ACC112 (cell line): ENCODE results near the gene KCNQ1OT1.

ENCODE experiments used
- H2AFZ ChIP-seq: fragments of 200-600 bp; sonication (generic); one replicate; pipeline ENCODE4 v1.6.0; 2017; ENCODE audit warnings: antibody characterized with exemption, low read length; ENCODE audit not compliant: unreplicated experiment
- H3K27ac ChIP-seq: fragments of 200-600 bp; sonication (generic); 2 replicates; pipeline ENCODE4 v1.5.1; 2014; ENCODE audit warnings: low read depth, mild to moderate bottlenecking, antibody characterized with exemption, low read length, moderate library complexity
- H3K27me3 ChIP-seq: fragments of 200-600 bp; sonication (generic); 2 replicates; pipeline ENCODE4 v1.6.1; 2014; ENCODE audit warnings: mild to moderate bottlenecking, antibody characterized with exemption, low read length, moderate library complexity, mixed read lengths; ENCODE audit not compliant: insufficient read depth
- H3K36me3 ChIP-seq: fragments of 200-600 bp; sonication (generic); 2 replicates; pipeline ENCODE4 v1.6.1; 2016; ENCODE audit warnings: mild to moderate bottlenecking, antibody characterized with exemption, low read length, moderate library complexity, mixed read lengths; ENCODE audit not compliant: insufficient read depth
- H3K4me1 ChIP-seq: fragments of 200-600 bp; sonication (generic); one replicate; pipeline ENCODE4 v1.6.1; 2016; ENCODE audit warnings: low read length, mixed read lengths; ENCODE audit not compliant: insufficient read depth, unreplicated experiment, control insufficient read depth
- H3K4me3 ChIP-seq: fragments of 200-600 bp; sonication (generic); 2 replicates; pipeline ENCODE4 v1.5.1; 2014; ENCODE audit warnings: mild to moderate bottlenecking, low read depth, low read length
- H3K79me2 ChIP-seq: fragments of 200-600 bp; sonication (generic); one replicate; pipeline ENCODE4 v1.6.0; 2016; ENCODE audit warnings: low read length; ENCODE audit not compliant: control insufficient read depth, unreplicated experiment, insufficient read depth

The KCNQ1OT1 gene

GRCh38 chr11:2564588-2565425, 135.0 kb downstream of the KCNQ1OT1 start:
- H3K36me3 ChIP-seq: no peaks in the 10 kb centered on the region
- H3K4me1 ChIP-seq: no peaks in the 10 kb centered on the region
- no peaks in the 10 kb centered on the region for H3K79me2 ChIP-seq
- no peak overlapping the region for H2AFZ ChIP-seq
- H3K27me3 ChIP-seq: no peaks in the 10 kb centered on the region
- H3K27ac ChIP-seq: no peak overlapping the region
- H3K4me3 ChIP-seq: no peak overlapping the region

- Histone ChIP-seq H3K4me1 (no peaks in the 10 kb centered on the region), H3K4me3 (no peak overlapping the region), H2AFZ (no peak overlapping the region), H3K27ac (no peak overlapping the region), H3K27me3 (no peaks in the 10 kb centered on the region), H3K79me2 (no peaks in the 10 kb centered on the region), H3K36me3 (no peaks in the 10 kb centered on the region)
Observed at GRCh38 chr11:2564008-2564530, 135.7 kb downstream of the KCNQ1OT1 start.

- Histone ChIP-seq H3K36me3 (no peaks in the 10 kb centered on the region), H3K4me1 (no peaks in the 10 kb centered on the region), H3K79me2 (no peaks in the 10 kb centered on the region), H3K27me3 (no peaks in the 10 kb centered on the region), H3K4me3 (no peak overlapping the region), H3K27ac (no peak overlapping the region), H2AFZ (no peak overlapping the region)
Observed at GRCh38 chr11:2563213-2564007, 136.4 kb downstream of the KCNQ1OT1 start.

- Histone ChIP-seq H3K27me3 (0 out of 2 replicates have a peak, but pooled peaks cover under 1% of the 10 kb centered on the region), H3K79me2 (no peaks in the 10 kb centered on the region)
Observed at GRCh38 chr11:2562890-2563212, 136.9 kb downstream of the KCNQ1OT1 start.

DNA sequence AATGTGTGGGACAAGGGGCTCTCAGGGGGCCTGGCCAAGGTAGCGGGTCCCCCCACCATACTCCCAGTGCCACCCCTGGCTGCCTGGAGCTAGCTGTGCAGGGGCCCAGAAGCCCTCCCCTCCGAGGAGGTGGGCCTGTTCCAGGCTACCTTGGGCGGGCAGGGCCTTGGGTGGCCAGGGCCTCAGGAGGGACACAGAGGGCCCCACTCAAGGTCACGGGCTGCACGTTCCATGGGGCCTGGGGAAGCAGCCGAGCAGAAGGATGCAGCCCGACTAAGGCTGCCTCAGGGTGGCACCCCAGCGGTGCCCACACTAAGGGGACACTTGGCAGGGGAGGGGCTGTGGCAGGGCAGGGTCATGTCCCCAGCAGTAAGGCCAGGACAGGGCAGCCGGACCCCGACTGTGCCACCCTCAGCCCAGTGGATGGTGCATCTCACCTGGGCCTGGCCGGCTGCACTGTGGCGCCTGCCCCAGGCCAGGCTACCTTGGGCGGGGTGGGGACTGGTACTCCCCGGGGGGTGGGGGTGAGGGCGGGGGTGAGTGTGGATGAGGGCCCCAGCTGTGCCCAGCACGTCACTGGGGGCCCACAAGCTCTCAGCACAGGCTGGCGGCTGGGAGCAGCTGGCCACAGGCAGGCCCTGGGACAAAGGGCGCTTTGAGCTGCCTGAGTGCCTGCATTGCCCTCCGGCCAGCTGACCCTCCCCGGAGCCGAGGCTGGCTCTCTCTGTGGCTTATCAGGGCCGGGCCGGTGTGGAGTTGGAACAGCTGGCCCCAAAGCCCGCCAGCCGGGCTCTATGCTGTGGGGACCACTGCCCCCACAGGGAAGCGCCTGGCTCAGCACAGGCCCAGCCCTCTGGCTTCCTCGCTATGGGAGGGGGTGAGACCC, 137.9 kb downstream of the KCNQ1OT1 start:
- Histone ChIP-seq H3K4me1 (no peaks in the 10 kb centered on the region), H3K27ac (no peak overlapping the region), H3K4me3 (no peak overlapping the region), H3K79me2 (no peaks in the 10 kb centered on the region), H2AFZ (no peak overlapping the region), H3K36me3 (no peaks in the 10 kb centered on the region), H3K27me3 (peaks cover 5% of the 10 kb centered on the region; the same call in 1 of the 2 replicates)

More at GRCh38 chr11:2562890-2563212, 136.9 kb downstream of the KCNQ1OT1 start:
- H3K4me3 ChIP-seq: no peak overlapping the region
- no peak overlapping the region for H2AFZ ChIP-seq
- H3K4me1 ChIP-seq: no peaks in the 10 kb centered on the region
- no peaks in the 10 kb centered on the region for H3K36me3 ChIP-seq
- no peak overlapping the region for H3K27ac ChIP-seq

DNA sequence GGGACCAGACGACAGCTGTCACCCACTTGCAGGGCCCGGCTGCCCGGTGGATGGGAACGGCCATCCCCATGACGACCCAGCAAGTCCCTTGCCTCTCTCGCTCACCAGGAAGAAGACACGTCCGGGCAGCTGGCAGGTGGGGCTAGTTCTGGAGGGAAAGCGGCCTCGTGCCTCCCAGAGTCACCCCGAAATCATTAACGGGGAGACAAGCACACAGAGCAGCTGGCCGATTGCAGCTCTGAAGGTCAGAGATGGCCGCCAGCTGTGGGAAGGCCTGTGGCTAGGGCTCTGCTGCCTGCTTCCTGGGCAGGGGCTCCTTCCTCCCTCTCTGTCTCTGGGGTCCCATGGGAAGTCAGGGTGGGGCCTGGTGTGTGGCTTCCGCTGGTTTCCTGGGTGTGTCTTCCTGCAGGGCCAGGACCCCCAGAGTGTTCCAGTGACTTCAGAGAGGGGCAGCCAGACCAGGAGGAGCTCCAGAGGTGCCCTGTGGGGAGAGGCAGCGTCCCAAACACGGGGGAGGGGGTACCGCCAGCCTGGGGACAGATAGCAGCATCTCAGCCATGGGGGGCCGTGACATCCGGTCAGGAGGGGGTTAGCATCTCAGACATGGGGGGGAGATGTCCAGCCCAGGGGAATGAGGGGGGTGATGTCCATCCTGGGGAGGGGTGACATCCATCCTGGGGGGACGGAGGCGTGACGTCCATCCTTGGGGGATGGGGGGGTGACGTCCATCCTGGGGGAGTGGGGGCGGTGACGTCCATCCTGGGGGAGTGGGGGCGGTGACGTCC, 140.1 kb downstream of the KCNQ1OT1 start:
- no peak overlapping the region for H2AFZ ChIP-seq
- H3K27me3 ChIP-seq: peaks cover 10% of the 10 kb centered on the region; the same call in 1 of the 2 replicates
- no peak overlapping the region for H3K27ac ChIP-seq
- no peak overlapping the region for H3K4me3 ChIP-seq
- no peaks in the 10 kb centered on the region for H3K36me3 ChIP-seq
- H3K79me2 ChIP-seq: no peaks in the 10 kb centered on the region
- H3K4me1 ChIP-seq: no peaks in the 10 kb centered on the region

DNA sequence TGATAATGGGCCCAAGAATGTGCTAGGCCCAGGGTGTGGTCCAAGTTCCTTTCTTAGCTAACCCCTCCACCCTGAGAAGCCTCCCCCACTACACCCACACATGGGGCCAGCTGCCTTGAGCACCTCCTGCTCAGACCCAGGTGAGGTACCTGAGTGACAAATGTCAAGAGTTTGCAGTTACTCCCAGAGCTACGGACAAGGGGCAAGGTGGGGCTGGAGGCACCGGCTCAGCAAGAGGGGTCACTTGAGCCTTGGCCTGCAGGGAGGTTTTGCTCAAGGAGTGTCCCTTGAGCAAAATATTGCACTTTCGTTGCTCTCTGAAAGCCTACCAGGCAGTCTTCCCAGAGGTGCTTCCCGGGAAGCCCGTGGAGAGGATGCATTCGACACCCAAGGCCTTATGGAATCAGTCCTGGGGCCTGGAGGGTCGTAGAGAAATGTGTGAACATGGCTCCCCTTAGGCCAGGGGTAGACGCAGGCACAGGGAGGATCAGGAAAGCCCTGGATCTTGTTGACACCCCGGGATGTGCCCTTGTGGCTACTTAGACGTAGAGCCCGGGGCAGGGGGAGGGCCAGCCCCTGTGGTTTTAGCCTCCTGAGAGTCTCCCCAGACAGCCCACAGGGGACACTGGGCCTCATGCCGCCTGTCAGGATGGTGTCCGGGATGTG, 140.8 kb downstream of the KCNQ1OT1 start:
- Histone ChIP-seq H3K4me3 (no peak overlapping the region), H3K79me2 (no peaks in the 10 kb centered on the region), H3K27ac (no peak overlapping the region), H2AFZ (no peak overlapping the region), H3K36me3 (no peaks in the 10 kb centered on the region), H3K4me1 (no peaks in the 10 kb centered on the region), H3K27me3 (peaks cover 18% of the 10 kb centered on the region; the same call in 1 of the 2 replicates)

- H3K36me3 ChIP-seq: no peaks in the 10 kb centered on the region
- H3K4me1 ChIP-seq: no peaks in the 10 kb centered on the region
- H3K27me3 ChIP-seq: peaks cover 18% of the 10 kb centered on the region; the same call in 1 of the 2 replicates
- H3K4me3 ChIP-seq: no peak overlapping the region
- H3K79me2 ChIP-seq: no peaks in the 10 kb centered on the region
- H2AFZ ChIP-seq: no peak overlapping the region
- H3K27ac ChIP-seq: no peak overlapping the region
Observed at GRCh38 chr11:2558397-2558796, 141.4 kb downstream of the KCNQ1OT1 start.
